Measurements from ENCODE around the gene MRPS2. TPM values are rescaled to one million over a fixed set of nuclear protein-coding genes. Genes with fewer than 3 reads are reported as not detected.
"Not testable (repeated sequence)": the region's sequence is repeated elsewhere in the genome, so short reads cannot be mapped to it uniquely, and the experiment has no call there.

MRPS2 gene
- total RNA-seq, 1 experiment from 2014 or later = 81.0 TPM

- Histone ChIP-seq H3K14ac (ENCODE audit: insufficient read depth, low read length) (no peak overlapping the region), H2BK12ac (ENCODE audit: insufficient read length, low read depth, low read length) (no peak overlapping the region), H3K18ac (ENCODE audit: insufficient read length, low read depth, low read length) (peak overlapping the region; percentile 13), H2BK20ac (ENCODE audit: low read depth, low read length, poor library complexity, severe bottlenecking) (no peak overlapping the region), H3K23me2 (ENCODE audit: insufficient read length, low read depth, low read length, poor library complexity, severe bottlenecking) (no peaks in the 10 kb centered on the region), H3T11ph (ENCODE audit: low read length) (no peak overlapping the region), H3K56ac (ENCODE audit: insufficient read length, low read depth, low read length) (no peak overlapping the region), H2AK5ac (ENCODE audit: insufficient read length, low read length) (no peak overlapping the region), H3K4ac (ENCODE audit: low read depth, low read length) (no peak overlapping the region), H3K9me3 (ENCODE audit: control insufficient read depth, low read depth, low read length) (no peaks in the 10 kb centered on the region), H4K91ac (ENCODE audit: insufficient read length, low read depth, low read length) (no peak overlapping the region), H3K4me1 (ENCODE audit: insufficient read depth, low read length) (no peaks in the 10 kb centered on the region; the same call in 1 of the 2 replicates), H3K9ac (ENCODE audit: extremely low read depth, insufficient read length, low read length) (no peak overlapping the region), H2BK120ac (ENCODE audit: low read depth, low read length, poor library complexity, severe bottlenecking) (no peak overlapping the region), H4K5ac (ENCODE audit: insufficient read length, low read depth, low read length) (no peak overlapping the region), H2BK15ac (ENCODE audit: low read depth, low read length) (no peak overlapping the region), H3K27me3 (ENCODE audit: insufficient read depth, low read length) (no peaks in the 10 kb centered on the region), H3K79me1 (ENCODE audit: insufficient read depth, low read depth, low read length, poor library complexity, severe bottlenecking) (no peaks in the 10 kb centered on the region), H3K4me2 (ENCODE audit: insufficient read depth, insufficient read length, low read length) (no peak overlapping the region), H2AFZ (ENCODE audit: low read length) (no peak overlapping the region), H4K8ac (replicated peaks; ENCODE audit: insufficient read length, low read depth, low read length) (no peak overlapping the region), H3K79me2 (ENCODE audit: insufficient read depth, low read length) (no peaks in the 10 kb centered on the region), H3K27ac (ENCODE audit: insufficient read length, low read depth, low read length) (no peak overlapping the region), H4K20me1 (ENCODE audit: control insufficient read depth, insufficient read depth, insufficient read length) (no peaks in the 10 kb centered on the region), H2BK5ac (ENCODE audit: insufficient read length, low read length) (no peak overlapping the region), H3K23ac (ENCODE audit: insufficient read length, low read depth, low read length) (no peak overlapping the region)
- Mint-ChIP-seq H3K27ac (peak overlapping the region in 1 of 3 experiments; percentile 27; a peak in 2 of 7 replicates), H3K36me3 (ENCODE audit: insufficient read depth in 1 of 3, low read depth in 3 of 3) (no peaks in the 10 kb centered on the region), H3K27me3 (ENCODE audit: low read depth) (peaks cover 2% of the 10 kb centered on the region), H3K9me3 (no peaks in the 10 kb centered on the region), H3K4me1 (peaks cover 4 to 11% of the 10 kb centered on the region in 2 experiments), H3K4me3 (no peak overlapping the region)
- TF ChIP-seq CTCF (conservative IDR thresholded peaks at IDR 0.05) = no peak
- WGBS (ENCODE audit: extremely low coverage, insufficient read length, low lambda C conversion rate) = no CpG with 5 or more reads among the region's 30 CpGs
- peak; percentile 57 for DNase-seq
Observed at GRCh38 chr9:135526730-135527571, 26.5 kb downstream of the MRPS2 start.

- H3K4me3 Mint-ChIP-seq; H3K4me1 ChIP-seq (ENCODE audit: insufficient read depth, low read length); H3K4me1 Mint-ChIP-seq; H2BK12ac ChIP-seq (ENCODE audit: insufficient read length, low read depth, low read length); H3K79me2 ChIP-seq (ENCODE audit: insufficient read depth, low read length); H3K4me2 ChIP-seq (ENCODE audit: insufficient read depth, insufficient read length, low read length); H3K79me1 ChIP-seq (ENCODE audit: insufficient read depth, low read depth, low read length, poor library complexity, severe bottlenecking); DNase-seq; H3K14ac ChIP-seq (ENCODE audit: insufficient read depth, low read length); H3K56ac ChIP-seq (ENCODE audit: insufficient read length, low read depth, low read length); H2AK5ac ChIP-seq (ENCODE audit: insufficient read length, low read length); H3K23ac ChIP-seq (ENCODE audit: insufficient read length, low read depth, low read length); H3K9me3 ChIP-seq (ENCODE audit: control insufficient read depth, low read depth, low read length); H2BK120ac ChIP-seq (ENCODE audit: low read depth, low read length, poor library complexity, severe bottlenecking); H2BK20ac ChIP-seq (ENCODE audit: low read depth, low read length, poor library complexity, severe bottlenecking); H3K27ac Mint-ChIP-seq; H2BK5ac ChIP-seq (ENCODE audit: insufficient read length, low read length); H2AFZ ChIP-seq (ENCODE audit: low read length); H3K27ac ChIP-seq (ENCODE audit: insufficient read length, low read depth, low read length); H3K9ac ChIP-seq (ENCODE audit: extremely low read depth, insufficient read length, low read length); H3K9me3 Mint-ChIP-seq; H2BK15ac ChIP-seq (ENCODE audit: low read depth, low read length); H4K8ac ChIP-seq (replicated peaks; ENCODE audit: insufficient read length, low read depth, low read length); H3K36me3 Mint-ChIP-seq (ENCODE audit: insufficient read depth in 1 of 3, low read depth in 3 of 3); H3T11ph ChIP-seq (ENCODE audit: low read length); H3K27me3 ChIP-seq (ENCODE audit: insufficient read depth, low read length); H4K5ac ChIP-seq (ENCODE audit: insufficient read length, low read depth, low read length); H4K20me1 ChIP-seq (ENCODE audit: control insufficient read depth, insufficient read depth, insufficient read length); H3K4ac ChIP-seq (ENCODE audit: low read depth, low read length); H3K23me2 ChIP-seq (ENCODE audit: insufficient read length, low read depth, low read length, poor library complexity, severe bottlenecking); H4K91ac ChIP-seq (ENCODE audit: insufficient read length, low read depth, low read length); H3K27me3 Mint-ChIP-seq (ENCODE audit: low read depth); H3K18ac ChIP-seq (ENCODE audit: insufficient read length, low read depth, low read length): not testable (repeated sequence)
- WGBS (ENCODE audit: extremely low coverage, insufficient read length, low lambda C conversion rate) = no CpG with 5 or more reads among the region's 10 CpGs
Observed at GRCh38 chr9:135528842-135529435, 28.5 kb downstream of the MRPS2 start.

Measured in H9 (cell line).